ENCODE data around the gene SLC11A1.

SLC11A1 gene, protein sequence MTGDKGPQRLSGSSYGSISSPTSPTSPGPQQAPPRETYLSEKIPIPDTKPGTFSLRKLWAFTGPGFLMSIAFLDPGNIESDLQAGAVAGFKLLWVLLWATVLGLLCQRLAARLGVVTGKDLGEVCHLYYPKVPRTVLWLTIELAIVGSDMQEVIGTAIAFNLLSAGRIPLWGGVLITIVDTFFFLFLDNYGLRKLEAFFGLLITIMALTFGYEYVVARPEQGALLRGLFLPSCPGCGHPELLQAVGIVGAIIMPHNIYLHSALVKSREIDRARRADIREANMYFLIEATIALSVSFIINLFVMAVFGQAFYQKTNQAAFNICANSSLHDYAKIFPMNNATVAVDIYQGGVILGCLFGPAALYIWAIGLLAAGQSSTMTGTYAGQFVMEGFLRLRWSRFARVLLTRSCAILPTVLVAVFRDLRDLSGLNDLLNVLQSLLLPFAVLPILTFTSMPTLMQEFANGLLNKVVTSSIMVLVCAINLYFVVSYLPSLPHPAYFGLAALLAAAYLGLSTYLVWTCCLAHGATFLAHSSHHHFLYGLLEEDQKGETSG

DNA sequence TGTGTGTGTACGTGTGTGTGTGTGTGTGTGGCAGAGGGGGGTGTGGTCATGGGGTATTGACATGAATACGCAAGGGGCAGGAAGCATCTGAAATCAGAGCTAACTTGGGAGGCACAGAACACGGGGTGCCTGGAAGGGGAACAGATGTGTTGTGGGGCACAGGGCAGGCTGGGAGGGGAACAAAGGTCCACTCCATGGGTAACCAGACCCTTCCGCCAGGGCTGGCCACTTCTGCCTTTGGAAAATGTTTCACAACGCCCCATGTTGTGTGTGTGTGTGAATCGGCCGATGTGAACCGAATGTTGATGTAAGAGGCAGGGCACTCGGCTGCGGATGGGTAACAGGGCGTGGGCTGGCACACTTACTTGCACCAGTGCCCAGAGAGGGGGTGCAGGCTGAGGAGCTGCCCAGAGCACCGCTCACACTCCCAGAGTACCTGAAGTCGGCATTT, at the start of gene SLC11A1:
Gene SLC11A1 (plus strand): TSS at position 358 of the 451 bp plus-strand sequence. CDS start 96 bp downstream, outside the sequence.
- Mint-ChIP-seq H3K27me3 (no peaks in the 10 kb centered on the region), H3K27ac (no peak within 1 kb of the TSS), H3K4me1 (ENCODE audit: low read depth) (no peaks in the 10 kb centered on the region), H3K36me3 (ENCODE audit: low read depth) (no peaks in the 10 kb centered on the region), H3K4me3 (no peak within 1 kb of the TSS), H3K9me3 (no peaks in the 10 kb centered on the region)
- DNase-seq: no peak

DNA sequence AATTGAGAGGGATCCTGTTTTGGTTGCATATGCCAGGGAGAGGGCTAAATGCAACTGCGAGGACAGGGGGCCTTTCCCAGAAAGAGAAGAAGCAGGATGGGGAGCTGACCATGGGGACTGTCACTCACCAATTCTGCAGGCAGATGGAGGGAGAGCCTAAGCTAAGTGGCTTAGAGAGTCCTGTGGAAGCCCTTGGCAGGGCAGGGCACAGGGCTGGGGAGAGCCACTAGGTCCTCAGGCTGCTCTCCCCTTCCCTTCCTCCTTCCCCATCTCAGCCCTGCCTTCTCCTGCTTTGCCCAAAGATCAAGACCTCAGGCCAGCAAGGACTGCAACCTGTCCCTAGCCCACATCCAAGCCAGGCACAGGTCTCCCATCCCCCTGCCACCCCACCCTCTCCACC, 49.8 kb upstream of the SLC11A1 start:
- Mint-ChIP-seq H3K27me3 (no peaks in the 10 kb centered on the region), H3K36me3 (ENCODE audit: low read depth) (no peaks in the 10 kb centered on the region), H3K4me1 (ENCODE audit: low read depth) (no peaks in the 10 kb centered on the region), H3K9me3 (no peaks in the 10 kb centered on the region), H3K4me3 (no peak overlapping the region), H3K27ac (no peak overlapping the region)
- no peak for DNase-seq

DNA sequence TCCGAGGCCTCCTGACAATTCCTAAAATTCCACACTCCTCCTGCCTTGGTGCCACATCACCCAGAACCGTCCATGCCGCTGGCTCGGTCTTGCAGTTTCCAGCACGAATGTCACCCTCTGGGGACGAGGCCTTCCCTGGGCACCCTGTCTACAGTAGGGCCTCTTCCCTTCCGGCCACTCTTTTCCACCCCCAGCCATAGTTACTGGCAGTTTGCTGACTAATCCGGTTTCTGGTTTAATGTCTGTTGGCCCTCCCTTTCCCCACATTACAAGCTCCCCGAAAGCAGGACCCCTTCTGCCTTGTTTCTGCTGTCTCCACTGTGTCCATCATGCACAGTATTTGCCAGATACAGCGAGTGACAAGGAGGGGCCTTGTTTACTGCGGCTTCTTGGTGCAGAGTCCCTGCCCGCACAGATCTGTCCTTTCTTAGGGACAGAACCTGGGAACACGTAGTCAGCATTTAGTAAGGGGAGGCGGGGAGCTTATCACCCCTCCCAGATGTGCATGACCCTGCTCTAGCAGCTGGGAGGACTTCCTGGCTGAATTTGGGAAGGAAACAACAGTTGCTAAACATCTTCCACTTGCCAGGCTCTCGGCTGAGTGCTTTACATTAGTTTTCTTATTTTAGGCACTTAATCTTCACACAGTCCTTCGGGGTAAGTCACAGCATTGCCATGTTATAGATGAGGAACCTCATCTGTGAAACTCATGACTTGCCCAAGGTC, 49.0 kb upstream of the SLC11A1 start:
- Mint-ChIP-seq H3K36me3 (ENCODE audit: low read depth) (no peaks in the 10 kb centered on the region), H3K9me3 (no peaks in the 10 kb centered on the region), H3K4me1 (ENCODE audit: low read depth) (no peaks in the 10 kb centered on the region), H3K4me3 (no peak overlapping the region), H3K27ac (no peak overlapping the region), H3K27me3 (no peaks in the 10 kb centered on the region)
- no peak for DNase-seq

DNA sequence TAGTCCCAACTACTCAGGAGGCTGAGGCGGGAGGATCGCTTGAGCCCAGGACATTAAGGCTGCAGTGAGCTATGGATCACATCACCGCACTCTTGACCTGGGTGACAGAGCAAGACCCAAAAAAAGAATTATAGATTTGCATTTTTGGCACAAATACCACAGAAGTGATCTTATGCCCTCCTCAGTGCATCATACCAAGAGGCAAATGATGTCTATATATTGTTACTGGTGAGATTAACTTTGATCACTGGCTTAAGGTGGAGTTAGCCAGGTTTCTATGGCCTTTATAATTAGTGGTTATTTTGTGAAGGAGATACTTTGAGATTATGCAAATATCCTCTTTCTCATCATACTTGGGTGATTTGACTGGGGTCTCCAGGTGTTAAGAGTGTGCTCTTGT, 47.5 kb upstream of the SLC11A1 start:
- Mint-ChIP-seq H3K9me3 (no peaks in the 10 kb centered on the region), H3K4me1 (ENCODE audit: low read depth) (no peaks in the 10 kb centered on the region), H3K27me3 (no peaks in the 10 kb centered on the region), H3K27ac (no peak overlapping the region), H3K4me3 (no peak overlapping the region), H3K36me3 (ENCODE audit: low read depth) (no peaks in the 10 kb centered on the region)
- no peak for DNase-seq

DNA sequence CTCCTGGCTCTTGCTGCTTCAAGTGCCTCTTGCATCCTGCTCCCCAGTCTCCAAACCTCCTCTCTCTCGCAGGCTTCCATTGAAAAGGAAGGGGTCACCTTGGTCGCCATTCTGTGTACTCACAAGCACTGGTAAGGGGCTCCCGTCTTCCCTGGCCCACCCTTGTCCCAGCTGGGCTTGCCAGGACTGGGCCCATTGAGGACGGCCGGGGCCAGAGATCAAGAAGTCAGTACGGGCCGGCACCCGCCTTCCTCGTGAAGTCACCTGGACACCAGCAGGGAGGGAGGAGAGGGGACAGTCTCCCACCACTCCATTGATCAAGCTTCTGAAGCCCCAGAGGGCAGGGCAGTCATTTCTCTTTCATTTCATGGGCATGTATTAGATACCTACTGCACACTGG, 41.4 kb upstream of the SLC11A1 start:
- Mint-ChIP-seq H3K27ac (no peak overlapping the region), H3K9me3 (no peaks in the 10 kb centered on the region), H3K27me3 (no peaks in the 10 kb centered on the region), H3K4me1 (ENCODE audit: low read depth) (no peaks in the 10 kb centered on the region), H3K36me3 (ENCODE audit: low read depth) (no peaks in the 10 kb centered on the region), H3K4me3 (no peak overlapping the region)
- no peak for DNase-seq

DNA sequence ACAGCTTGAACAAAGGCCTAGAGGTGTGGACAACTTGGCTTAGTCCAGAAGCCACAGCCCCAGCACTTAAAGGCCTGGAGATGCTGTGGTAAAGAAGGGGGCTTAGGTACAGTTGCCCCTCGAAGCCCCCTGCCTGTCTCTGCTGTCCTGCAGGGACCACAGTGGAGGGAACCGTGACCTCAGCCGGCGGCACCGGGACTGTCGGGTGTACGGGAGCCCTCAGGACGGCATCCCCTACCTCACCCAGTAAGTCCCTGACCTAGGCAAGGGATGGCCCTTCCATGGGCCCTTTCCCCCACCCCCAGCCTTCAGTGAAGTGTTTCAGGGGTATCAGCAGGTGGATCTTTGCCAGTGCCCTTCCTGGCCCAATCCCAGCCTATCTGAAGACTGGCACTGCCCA, 40.7 kb upstream of the SLC11A1 start:
- Mint-ChIP-seq H3K4me3 (no peak overlapping the region), H3K4me1 (ENCODE audit: low read depth) (no peaks in the 10 kb centered on the region), H3K27me3 (no peaks in the 10 kb centered on the region), H3K36me3 (ENCODE audit: low read depth) (no peaks in the 10 kb centered on the region), H3K9me3 (no peaks in the 10 kb centered on the region), H3K27ac (no peak overlapping the region)
- DNase-seq: no peak

DNA sequence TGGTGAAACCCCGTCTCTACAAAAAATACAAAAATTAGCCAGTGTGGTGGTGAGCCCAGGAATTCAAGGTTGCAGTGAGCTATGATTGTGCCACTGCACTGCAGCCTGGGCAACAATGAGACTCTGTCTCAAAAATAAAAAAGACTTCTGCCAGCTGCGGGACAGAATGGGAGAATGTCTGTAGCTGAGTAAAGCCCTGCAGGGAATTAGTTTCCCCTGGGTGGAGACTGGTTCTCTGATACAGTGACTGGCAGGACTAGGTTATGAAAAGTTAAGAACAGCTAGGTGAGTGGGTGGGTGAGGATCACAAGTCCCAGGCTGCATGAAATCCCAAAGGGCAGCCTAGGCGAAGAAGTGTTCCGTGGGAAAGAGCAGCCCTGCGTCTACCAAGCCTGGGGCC, 39.2 kb upstream of the SLC11A1 start:
- DNase-seq: no peak
- Mint-ChIP-seq H3K27ac (no peak overlapping the region), H3K27me3 (no peaks in the 10 kb centered on the region), H3K36me3 (ENCODE audit: low read depth) (no peaks in the 10 kb centered on the region), H3K9me3 (no peaks in the 10 kb centered on the region), H3K4me1 (ENCODE audit: low read depth) (no peaks in the 10 kb centered on the region), H3K4me3 (no peak overlapping the region)

DNA sequence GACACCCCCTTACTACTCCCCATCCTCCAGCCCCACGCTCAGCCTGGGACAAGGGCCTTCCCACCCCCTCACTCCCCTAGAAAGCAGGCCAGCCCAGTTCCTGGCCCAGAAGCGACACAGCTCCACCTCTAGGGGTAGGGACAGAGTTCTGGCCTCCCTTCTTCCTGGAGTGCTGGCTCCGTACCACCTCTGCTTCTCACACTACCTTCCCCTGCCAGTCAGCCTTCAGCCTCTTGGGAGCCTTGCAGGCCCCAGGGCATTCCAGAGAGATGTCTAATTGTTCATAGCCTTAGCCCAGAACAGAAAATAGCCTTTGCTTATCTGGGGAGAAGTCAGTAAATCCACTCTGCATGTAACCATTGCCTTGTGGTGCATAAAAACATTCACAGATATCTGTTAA, 38.5 kb upstream of the SLC11A1 start:
- Mint-ChIP-seq H3K27ac (no peak overlapping the region), H3K4me3 (no peak overlapping the region), H3K27me3 (no peaks in the 10 kb centered on the region), H3K36me3 (ENCODE audit: low read depth) (no peaks in the 10 kb centered on the region), H3K4me1 (ENCODE audit: low read depth) (no peaks in the 10 kb centered on the region), H3K9me3 (no peaks in the 10 kb centered on the region)
- DNase-seq: no peak

DNA sequence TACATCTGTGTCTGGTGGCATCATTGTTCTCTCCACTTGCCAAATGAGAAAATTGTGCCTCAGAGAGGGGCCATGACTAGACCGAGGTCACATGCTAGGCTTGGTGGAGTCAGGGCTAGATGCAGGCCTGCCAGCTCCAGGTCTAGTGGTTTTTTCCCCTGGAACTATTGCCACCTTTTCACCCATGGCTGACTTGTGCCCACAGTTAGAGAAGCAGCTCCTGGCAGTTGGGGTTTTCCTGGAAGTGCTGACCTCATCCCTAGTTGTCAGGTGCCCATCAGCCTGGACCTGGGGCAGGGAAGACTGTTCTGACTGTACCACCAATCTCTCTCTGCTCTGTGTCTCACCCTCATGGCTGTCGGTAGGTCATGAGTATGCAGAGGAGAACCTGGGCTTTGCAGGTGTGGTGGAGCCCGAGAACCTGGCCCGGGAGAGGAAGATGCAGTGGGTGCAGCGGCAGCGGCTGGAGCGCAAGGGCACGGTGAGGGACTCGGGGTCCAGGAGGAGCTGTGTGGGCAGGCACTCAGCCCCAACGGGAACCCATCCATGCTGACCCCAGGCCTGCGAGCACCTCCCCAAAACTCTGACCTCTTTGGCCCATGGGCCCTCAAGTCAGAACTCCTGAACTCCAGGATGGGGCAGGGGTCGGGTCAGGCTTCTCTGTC, 37.9 kb upstream of the SLC11A1 start:
- Mint-ChIP-seq H3K27me3 (no peaks in the 10 kb centered on the region), H3K4me1 (ENCODE audit: low read depth) (no peaks in the 10 kb centered on the region), H3K4me3 (no peak overlapping the region), H3K27ac (no peak overlapping the region), H3K9me3 (no peaks in the 10 kb centered on the region), H3K36me3 (ENCODE audit: low read depth) (no peaks in the 10 kb centered on the region)
- DNase-seq: no peak

DNA sequence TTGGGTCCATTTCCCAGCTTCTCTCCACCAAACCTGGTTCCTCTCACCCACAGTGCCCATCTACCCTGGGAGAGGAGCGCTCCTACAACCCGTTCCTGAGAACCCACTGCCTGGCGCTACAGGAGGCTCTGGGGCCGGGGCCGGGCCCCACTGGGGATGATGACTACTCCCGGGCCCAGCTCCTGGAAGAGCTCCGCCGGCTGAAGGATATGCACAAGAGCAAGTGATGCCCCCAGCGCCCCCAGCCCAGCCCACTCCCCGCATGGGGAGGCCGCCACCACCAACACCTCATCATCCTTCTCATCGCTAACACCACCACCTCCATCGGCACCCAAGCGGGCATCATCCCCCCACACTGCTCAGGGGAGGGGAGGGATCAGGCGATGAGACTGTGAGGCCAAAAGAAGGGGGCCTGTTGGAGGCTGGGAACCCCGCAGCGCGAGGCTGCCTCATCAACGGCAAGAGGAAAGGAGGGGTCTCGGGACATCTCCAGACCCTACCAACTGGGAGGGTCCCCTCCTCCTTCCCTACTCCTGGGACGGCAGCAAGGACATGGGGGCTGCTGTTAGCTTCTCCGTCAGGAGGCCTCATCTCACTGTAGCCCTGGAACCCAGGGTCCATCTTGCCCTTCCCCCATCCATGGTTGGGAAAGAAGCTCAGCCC, 37.2 kb upstream of the SLC11A1 start:
- Mint-ChIP-seq H3K27ac (no peak overlapping the region), H3K9me3 (no peaks in the 10 kb centered on the region), H3K36me3 (ENCODE audit: low read depth) (no peaks in the 10 kb centered on the region), H3K4me3 (no peak overlapping the region), H3K4me1 (ENCODE audit: low read depth) (no peaks in the 10 kb centered on the region), H3K27me3 (no peaks in the 10 kb centered on the region)
- DNase-seq: no peak

DNA sequence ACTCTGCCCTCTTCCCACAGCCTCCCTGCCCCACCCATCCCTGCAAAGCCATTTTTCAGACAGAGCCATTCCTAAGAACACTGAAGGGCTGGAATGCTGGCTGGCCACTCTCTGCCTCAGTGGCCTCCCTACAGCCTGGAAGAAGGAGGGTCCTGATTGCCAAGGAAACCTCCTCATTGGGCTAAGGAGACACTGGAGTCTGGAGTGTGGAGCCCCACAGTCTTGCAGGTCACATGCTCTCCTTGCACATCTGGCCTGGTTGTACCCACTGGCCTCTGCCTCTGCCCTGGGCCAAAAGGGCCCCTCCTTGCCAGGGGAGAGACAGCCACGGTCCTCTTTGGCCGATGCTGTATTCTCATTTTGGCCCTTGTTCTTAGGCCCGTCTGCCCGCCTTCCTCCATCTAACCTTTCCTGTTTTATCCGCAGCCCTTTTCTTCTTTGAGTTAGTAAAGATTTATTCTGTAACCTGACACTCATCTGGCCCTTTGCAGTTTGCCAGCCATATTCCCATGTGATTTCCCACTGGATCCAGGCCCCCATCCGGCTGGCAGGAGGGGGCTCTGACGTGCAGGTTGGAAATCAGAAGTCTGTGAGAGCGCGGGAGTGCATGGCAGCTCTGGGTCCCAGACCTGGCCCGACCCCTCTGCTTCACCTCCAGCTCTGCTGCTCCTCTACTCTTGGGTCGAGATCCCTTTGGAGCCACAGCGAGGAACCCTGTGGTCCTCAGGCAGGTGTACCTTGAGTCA, 36.4 kb upstream of the SLC11A1 start:
- Mint-ChIP-seq H3K27ac (no peak overlapping the region), H3K9me3 (no peaks in the 10 kb centered on the region), H3K4me1 (ENCODE audit: low read depth) (no peaks in the 10 kb centered on the region), H3K27me3 (no peaks in the 10 kb centered on the region), H3K4me3 (no peak overlapping the region), H3K36me3 (ENCODE audit: low read depth) (no peaks in the 10 kb centered on the region)
- DNase-seq: no peak

DNA sequence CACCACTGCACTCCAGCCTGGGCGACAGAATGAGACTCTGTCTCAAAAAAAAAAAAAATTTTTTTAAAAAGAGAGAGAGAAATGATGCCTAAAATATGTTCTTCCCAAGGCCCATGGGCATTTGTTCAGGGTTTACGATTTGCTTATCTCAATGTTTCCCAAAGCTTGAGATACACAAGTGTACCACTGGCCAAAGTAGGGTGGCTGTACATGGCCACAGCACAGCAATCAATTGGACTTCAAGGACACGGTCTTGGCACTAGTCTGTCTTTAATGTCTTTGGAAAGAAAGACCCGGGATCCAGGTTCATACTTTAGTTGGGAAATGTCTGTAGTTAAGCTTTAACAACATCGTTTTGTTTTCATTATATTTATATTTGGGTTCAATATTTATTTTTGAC, 34.9 kb upstream of the SLC11A1 start:
- no peaks in the 10 kb centered on the region for H3K4me1 Mint-ChIP-seq (ENCODE audit: low read depth)
- H3K36me3 Mint-ChIP-seq (ENCODE audit: low read depth): peaks cover 4% of the 10 kb centered on the region
- peaks cover 8% of the 10 kb centered on the region for H3K9me3 Mint-ChIP-seq
- no peak for DNase-seq
- H3K4me3 Mint-ChIP-seq: no peak overlapping the region
- H3K27ac Mint-ChIP-seq: no peak overlapping the region
- no peaks in the 10 kb centered on the region for H3K27me3 Mint-ChIP-seq

DNA sequence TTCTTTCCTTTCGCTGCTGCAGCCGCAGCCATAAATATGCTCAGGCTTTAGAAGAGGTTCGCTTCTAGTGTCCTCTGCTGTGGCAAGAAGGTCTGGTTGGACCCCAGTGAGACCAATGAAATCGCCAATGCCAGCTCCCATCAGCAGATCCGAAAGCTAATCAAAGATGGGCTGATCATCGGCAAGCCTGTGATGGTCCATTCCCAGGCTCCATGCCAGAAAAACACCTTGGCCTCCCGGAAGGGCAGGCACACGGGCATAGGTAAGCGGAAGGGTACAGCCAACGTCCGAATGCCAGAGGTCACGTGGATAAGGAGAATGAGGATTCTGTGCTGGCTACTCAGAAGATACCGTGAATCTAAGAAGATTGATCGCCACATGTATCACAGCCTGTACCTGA, 28.0 kb upstream of the SLC11A1 start:
- Mint-ChIP-seq H3K36me3 (ENCODE audit: low read depth) (peaks cover 4% of the 10 kb centered on the region), H3K4me1 (ENCODE audit: low read depth) (no peaks in the 10 kb centered on the region), H3K4me3 (no peak overlapping the region), H3K9me3 (peaks cover 9% of the 10 kb centered on the region), H3K27ac (no peak overlapping the region), H3K27me3 (no peaks in the 10 kb centered on the region)
- no peak for DNase-seq
